PC-3 (cell line): ENCODE results near the gene DHRS11. TPM values are rescaled to one million over a fixed set of nuclear protein-coding genes. Genes with fewer than 3 reads are reported as not detected.

Source experiments
- ATAC-seq: fragments of 200-7000 bp; cut with Tn5 transposase; 2 replicates; pipeline ENCODE4 v1.9.1; 2020; ENCODE audit warnings: mild to moderate bottlenecking, moderate library complexity
- BruUV-seq: library from RNA; stranded (reverse); fragments of 400-500 nt; replicated peaks from 2 replicates; lab custom pipeline; 2021; lab: Mats Ljungman, UMichigan
- CTCF ChIA-PET: fragments of 300-600 bp; sonication (Branson Sonifier 250); formaldehyde crosslinking; loops from one replicate; lab custom pipeline; 2022; ENCODE audit warnings: antibody characterized with exemption; lab: Charles Lee
- POLR2A ChIA-PET: fragments of 300-600 bp; sonication (Branson Sonifier 250); formaldehyde crosslinking; loops from one replicate; lab custom pipeline; 2022; ENCODE audit warnings: antibody characterized with exemption; ENCODE audit not compliant: unreplicated experiment; lab: Charles Lee
- DNase-seq: peaks from one replicate; pipeline ENCODE4 v3.0.0-alpha.2; 2015
- H2AFZ ChIP-seq: fragments of 300-600 bp; sonication (generic); 2 replicates; pipeline ENCODE4 v1.6.0; 2016; ENCODE audit warnings: antibody characterized with exemption, low read length
- H3F3A ChIP-seq: fragments of 300-600 bp; sonication (generic); one replicate; pipeline ENCODE4 v1.6.0; 2017; ENCODE audit warnings: antibody characterized with exemption, low read length, control low read depth, mild to moderate bottlenecking; ENCODE audit not compliant: unreplicated experiment
- H3K27ac ChIP-seq: fragments of 300-600 bp; sonication (generic); 2 replicates; pipeline ENCODE4 v1.5.1; 2016; ENCODE audit warnings: mild to moderate bottlenecking, low read length
- H3K27me3 ChIP-seq: fragments of 300-600 bp; sonication (generic); 2 replicates; pipeline ENCODE4 v1.6.1; 2016; ENCODE audit warnings: low read length, mixed read lengths
- H3K36me3 ChIP-seq: fragments of 300-600 bp; sonication (generic); 2 replicates; pipeline ENCODE4 v1.6.1; 2016; ENCODE audit warnings: low read depth, mixed run types, low read length, mixed read lengths
- H3K4me1 ChIP-seq: fragments of 300-600 bp; sonication (generic); 2 replicates; pipeline ENCODE4 v1.5.1; 2016; ENCODE audit warnings: low read length; ENCODE audit not compliant: insufficient read depth
- H3K4me2 ChIP-seq: fragments of 300-600 bp; sonication (generic); 2 replicates; pipeline ENCODE4 v1.6.0; 2016; ENCODE audit warnings: low read length
- H3K4me3 ChIP-seq: fragments of 300-600 bp; sonication (generic); 2 replicates; pipeline ENCODE4 v1.5.1; 2016; ENCODE audit warnings: mild to moderate bottlenecking, low read length, mixed read lengths
- H3K79me2 ChIP-seq: fragments of 300-600 bp; sonication (generic); 2 replicates; pipeline ENCODE4 v1.6.1; 2017; ENCODE audit warnings: low read length, mixed read lengths
- H3K9ac ChIP-seq: fragments of 300-600 bp; sonication (generic); 2 replicates; pipeline ENCODE4 v1.6.0; 2016; ENCODE audit warnings: mild to moderate bottlenecking, low read length
- H3K9me2 ChIP-seq: fragments of 300-600 bp; sonication (generic); replicated peaks from 2 replicates; pipeline ENCODE4 v1.6.1; 2016; ENCODE audit warnings: mixed run types, low read length, mixed read lengths
- H3K9me3 ChIP-seq: fragments of 300-600 bp; sonication (generic); 2 replicates; pipeline ENCODE4 v1.6.1; 2016; ENCODE audit warnings: low read length, mixed read lengths
- H4K20me1 ChIP-seq: fragments of 300-600 bp; sonication (generic); 2 replicates; pipeline ENCODE4 v1.6.1; 2016; ENCODE audit warnings: low read length, mixed read lengths
- EZH2 ChIP-seq: fragments of 300-600 bp; sonication (generic); IDR thresholded peaks from one replicate; pipeline ENCODE4 v1.6.1; 2017; ENCODE audit warnings: antibody characterized with exemption, mild to moderate bottlenecking, low read length; ENCODE audit not compliant: unreplicated experiment
- EZH2phosphoT487 ChIP-seq: fragments of 300-600 bp; sonication (generic); IDR thresholded peaks from 2 replicates; pipeline ENCODE4 v1.6.1; 2018; ENCODE audit warnings: mild to moderate bottlenecking, antibody characterized with exemption, low read length, borderline replicate concordance
- intact Hi-C: fragments of 100-400 bp; cut with micrococcal nuclease; formaldehyde crosslinking; loops from 2 replicates; pipeline ENCODE4 v1.9.0; 2023
- total RNA-seq: library from RNA; depleted of rRNA; stranded (reverse); fragments of >200 nt; gene quantifications from 2 replicates; pipeline ENCODE4 v1.2.3, GENCODE V29; 2014
- TF ChIP-seq, protein P1 (sequence below): fragments of 300-600 bp; sonication (generic); conservative IDR thresholded peaks from 2 replicates; pipeline ENCODE4 v1.5.1; 2017; ENCODE audit warnings: antibody characterized with exemption, low read depth, mild to moderate bottlenecking, low read length

Gene DHRS11
- total RNA-seq, 1 experiment from 2014 or later = 14.8 TPM

DNA sequence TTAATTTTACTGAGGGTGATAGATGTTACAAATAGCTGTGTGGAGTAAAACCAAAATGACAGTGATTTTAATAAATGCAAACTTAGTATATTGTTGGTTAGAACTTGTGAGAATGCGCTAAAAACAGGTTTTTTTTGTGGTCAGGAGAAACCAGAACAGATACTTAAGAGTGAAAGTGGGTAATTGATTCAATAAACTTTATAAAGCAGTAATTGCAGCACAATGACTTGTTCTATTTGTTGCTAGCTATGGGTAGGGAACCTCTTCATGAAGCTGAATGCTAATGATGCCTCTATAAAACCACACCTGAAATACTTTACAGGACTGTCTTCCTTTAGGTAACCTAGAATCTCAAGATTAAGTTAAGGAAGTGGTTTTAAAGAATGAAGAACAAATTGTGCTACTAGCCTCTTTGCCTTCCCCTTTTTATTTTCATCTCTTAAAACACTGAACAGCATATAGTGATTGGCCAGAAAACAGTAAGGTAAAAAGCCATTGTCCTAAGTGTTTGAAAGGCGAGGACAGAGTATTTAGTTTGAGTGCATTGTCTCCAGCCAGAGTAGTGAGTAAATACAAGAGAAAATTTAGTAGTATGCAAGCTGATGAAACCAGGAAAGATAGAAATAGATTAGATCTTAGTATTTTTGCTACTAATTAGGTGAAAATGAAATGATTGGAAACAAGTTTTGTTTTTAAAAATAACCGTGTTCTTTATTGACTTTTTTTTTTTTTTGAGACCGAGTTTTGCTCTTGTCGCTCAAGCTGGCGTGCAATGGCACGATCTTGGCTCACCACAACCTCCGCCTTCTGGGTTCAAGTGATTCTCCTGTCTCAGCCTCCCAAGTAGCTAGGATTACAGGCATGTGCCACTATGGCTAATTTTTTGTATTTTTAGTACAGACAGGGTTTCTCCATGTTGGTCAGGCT, 40.9 kb upstream of the DHRS11 start:
- Histone ChIP-seq H3K9me3 (no peaks in the 10 kb centered on the region), H3K9me2 (no peaks in the 10 kb centered on the region), H3K36me3 (peaks cover 6% of the 10 kb centered on the region), H3K79me2 (peaks cover 99% of the 10 kb centered on the region), H3K27me3 (no peaks in the 10 kb centered on the region), H4K20me1 (peaks cover 30% of the 10 kb centered on the region), H3F3A (no peaks in the 10 kb centered on the region), H3K9ac (no peak overlapping the region), H3K4me3 (no peak overlapping the region), H2AFZ (no peak overlapping the region), H3K4me2 (no peak overlapping the region), H3K27ac (no peak overlapping the region), H3K4me1 (peaks cover 9% of the 10 kb centered on the region)
- CTCF ChIA-PET = interaction anchor here (0.6 kb wide), 1 partner anchor 241 kb away, joined by 4 read pairs; no protein-coding TSS in a partner anchor
- BruUV-seq = no TSS peak
- DNase-seq = no peak
- POLR2A ChIA-PET = no interaction called here
- no peak for ATAC-seq
- intact Hi-C loops = no loop called here
- TF ChIP-seq, protein P1, sequence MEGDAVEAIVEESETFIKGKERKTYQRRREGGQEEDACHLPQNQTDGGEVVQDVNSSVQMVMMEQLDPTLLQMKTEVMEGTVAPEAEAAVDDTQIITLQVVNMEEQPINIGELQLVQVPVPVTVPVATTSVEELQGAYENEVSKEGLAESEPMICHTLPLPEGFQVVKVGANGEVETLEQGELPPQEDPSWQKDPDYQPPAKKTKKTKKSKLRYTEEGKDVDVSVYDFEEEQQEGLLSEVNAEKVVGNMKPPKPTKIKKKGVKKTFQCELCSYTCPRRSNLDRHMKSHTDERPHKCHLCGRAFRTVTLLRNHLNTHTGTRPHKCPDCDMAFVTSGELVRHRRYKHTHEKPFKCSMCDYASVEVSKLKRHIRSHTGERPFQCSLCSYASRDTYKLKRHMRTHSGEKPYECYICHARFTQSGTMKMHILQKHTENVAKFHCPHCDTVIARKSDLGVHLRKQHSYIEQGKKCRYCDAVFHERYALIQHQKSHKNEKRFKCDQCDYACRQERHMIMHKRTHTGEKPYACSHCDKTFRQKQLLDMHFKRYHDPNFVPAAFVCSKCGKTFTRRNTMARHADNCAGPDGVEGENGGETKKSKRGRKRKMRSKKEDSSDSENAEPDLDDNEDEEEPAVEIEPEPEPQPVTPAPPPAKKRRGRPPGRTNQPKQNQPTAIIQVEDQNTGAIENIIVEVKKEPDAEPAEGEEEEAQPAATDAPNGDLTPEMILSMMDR = no peak
- no peak for TF ChIP-seq EZH2
- TF ChIP-seq EZH2phosphoT487 = no peak

DNA sequence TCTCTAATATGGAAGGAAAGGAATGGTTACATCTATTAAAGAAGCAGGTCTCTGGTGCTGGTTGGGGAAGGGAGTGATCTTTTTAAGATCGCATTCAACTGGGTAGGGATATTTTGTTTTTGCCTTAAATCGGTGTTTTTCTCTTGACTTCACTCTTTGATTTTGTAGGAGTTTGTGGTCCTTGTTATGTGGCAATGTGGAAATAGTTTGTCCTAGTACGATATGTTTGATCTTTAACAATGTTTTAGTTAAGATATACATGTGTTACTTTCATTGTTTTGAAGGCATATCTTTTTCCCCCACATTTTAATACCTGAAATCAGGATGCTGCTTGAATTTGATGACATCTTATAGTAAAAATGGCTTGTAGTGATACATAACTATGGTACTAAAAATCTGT, 38.2 kb upstream of the DHRS11 start:
- Histone ChIP-seq H3F3A (no peaks in the 10 kb centered on the region), H3K4me2 (no peak overlapping the region), H3K36me3 (peaks cover 16% of the 10 kb centered on the region), H3K9ac (no peak overlapping the region), H3K79me2 (peaks cover 81% of the 10 kb centered on the region), H3K27me3 (no peaks in the 10 kb centered on the region), H3K4me1 (no peaks in the 10 kb centered on the region), H3K9me3 (no peaks in the 10 kb centered on the region), H2AFZ (no peak overlapping the region), H3K27ac (no peak overlapping the region), H4K20me1 (0 out of 2 replicates have a peak, but pooled peaks cover 7% of the 10 kb centered on the region), H3K9me2 (no peaks in the 10 kb centered on the region), H3K4me3 (no peak overlapping the region)
- intact Hi-C loops = no loop called here
- no peak for ATAC-seq
- no peak for TF ChIP-seq EZH2phosphoT487
- TF ChIP-seq, protein P1 = no peak
- TF ChIP-seq EZH2 = no peak
- no peak for DNase-seq
- ChIA-PET POLR2A (no interaction called here), CTCF (no interaction called here)
- no TSS peak for BruUV-seq

- peaks cover 22% of the 10 kb centered on the region for H3K36me3 ChIP-seq
- H2AFZ ChIP-seq = no peak overlapping the region
- ChIA-PET CTCF (no interaction called here), POLR2A (no interaction called here)
- BruUV-seq = no TSS peak
- no peak overlapping the region for H3K4me3 ChIP-seq
- no peak overlapping the region for H3K9ac ChIP-seq
- DNase-seq (no peak), ATAC-seq (no peak)
- TF ChIP-seq, protein P1 = no peak
- TF ChIP-seq EZH2 (no peak), EZH2phosphoT487 (no peak)
- no peaks in the 10 kb centered on the region for H3K4me1 ChIP-seq
- H3K9me3 ChIP-seq = no peaks in the 10 kb centered on the region
- H3K9me2 ChIP-seq = no peaks in the 10 kb centered on the region
- no peaks in the 10 kb centered on the region for H3F3A ChIP-seq
- H3K27me3 ChIP-seq = no peaks in the 10 kb centered on the region
- no peaks in the 10 kb centered on the region for H3K79me2 ChIP-seq
- no peaks in the 10 kb centered on the region for H4K20me1 ChIP-seq
- intact Hi-C loops = no loop called here
- no peak overlapping the region for H3K27ac ChIP-seq
- H3K4me2 ChIP-seq = no peak overlapping the region
Observed at GRCh38 chr17:36566081-36566480, 25.6 kb upstream of the DHRS11 start.
